ENCODE results near the gene RXRB.
A peak's percentile ranks its signal among the peaks of the same experiment; 100 is the strongest.

The RXRB gene

DNA sequence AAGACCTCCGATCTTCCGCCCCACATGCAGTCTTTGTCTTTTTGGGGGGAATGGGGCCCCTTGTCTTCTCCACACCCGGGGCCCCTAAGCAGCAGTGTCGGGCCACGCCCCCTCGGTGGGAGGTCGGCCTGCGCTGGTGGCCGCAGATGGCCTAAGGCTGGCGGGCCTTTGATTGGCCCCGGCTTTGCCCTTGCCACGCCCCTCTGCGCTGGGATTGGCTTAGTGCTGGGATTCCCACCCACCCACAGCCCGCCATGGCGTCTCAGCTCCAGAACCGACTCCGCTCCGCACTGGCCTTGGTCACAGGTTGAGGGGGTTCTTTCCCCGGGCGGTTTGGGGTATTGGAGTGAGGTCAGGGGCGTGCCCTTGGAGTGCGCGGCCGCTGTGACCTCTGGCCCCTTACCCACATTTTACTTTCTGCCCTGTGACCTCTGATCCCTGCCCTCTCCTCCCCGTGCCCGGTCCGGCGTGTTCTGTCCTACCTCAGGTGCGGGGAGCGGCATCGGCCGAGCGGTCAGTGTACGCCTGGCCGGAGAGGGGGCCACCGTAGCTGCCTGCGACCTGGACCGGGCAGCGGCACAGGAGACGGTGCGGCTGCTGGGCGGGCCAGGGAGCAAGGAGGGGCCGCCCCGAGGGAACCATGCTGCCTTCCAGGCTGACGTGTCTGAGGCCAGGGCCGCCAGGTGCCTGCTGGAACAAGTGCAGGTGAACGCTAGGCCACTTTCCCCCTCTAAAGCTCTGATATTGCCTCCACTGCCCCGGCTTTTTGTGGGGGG, 4.1 kb upstream of the RXRB start, which contains the start of gene HSD17B8:
Gene HSD17B8, plus strand, starts transcription at position 241 of the 776 bp plus-strand sequence. Its CDS starts 14 bp downstream, at position 255.
- Histone ChIP-seq H3K36me3 (ENCODE audit: insufficient read depth, low read length) (peaks cover 14% of the 10 kb centered on the region; the same call in 1 of the 2 replicates), H3K79me2 (ENCODE audit: insufficient read depth, low read length) (peaks cover 60% of the 10 kb centered on the region), H4K20me1 (ENCODE audit: insufficient read depth, low read length, poor library complexity, severe bottlenecking) (peaks cover 27% of the 10 kb centered on the region), H3K9ac (ENCODE audit: low read depth, low read length, poor library complexity, severe bottlenecking) (peak within 1 kb of the TSS; percentile 79), H3K9me2 (replicated peaks; ENCODE audit: low read depth, low read length) (no peaks in the 10 kb centered on the region), H3K4me1 (ENCODE audit: insufficient read depth, low read length, poor library complexity, severe bottlenecking) (peaks cover 53% of the 10 kb centered on the region), H3K4me2 (ENCODE audit: low read depth, low read length, poor library complexity, severe bottlenecking) (peak within 1 kb of the TSS; percentile 83), H3K4me3 (ENCODE audit: low read length, poor library complexity, severe bottlenecking) (peak within 1 kb of the TSS; percentile 95), H3K9me3 (ENCODE audit: insufficient read depth, low read depth, low read length) (no peaks in the 10 kb centered on the region), H3K27me3 (ENCODE audit: insufficient read depth, low read length, poor library complexity, severe bottlenecking) (no peaks in the 10 kb centered on the region), H3F3A (ENCODE audit: low read depth) (0 out of 2 replicates have a peak, but pooled peaks cover 3% of the 10 kb centered on the region), H2AFZ (ENCODE audit: low read length) (peak within 1 kb of the TSS; percentile 66; the same call in 1 of the 2 replicates)
- TF ChIP-seq EZH2phosphoT487 (IDR thresholded peaks at IDR 0.05; ENCODE audit: borderline replicate concordance): no peak
- TF ChIP-seq, protein P1, sequence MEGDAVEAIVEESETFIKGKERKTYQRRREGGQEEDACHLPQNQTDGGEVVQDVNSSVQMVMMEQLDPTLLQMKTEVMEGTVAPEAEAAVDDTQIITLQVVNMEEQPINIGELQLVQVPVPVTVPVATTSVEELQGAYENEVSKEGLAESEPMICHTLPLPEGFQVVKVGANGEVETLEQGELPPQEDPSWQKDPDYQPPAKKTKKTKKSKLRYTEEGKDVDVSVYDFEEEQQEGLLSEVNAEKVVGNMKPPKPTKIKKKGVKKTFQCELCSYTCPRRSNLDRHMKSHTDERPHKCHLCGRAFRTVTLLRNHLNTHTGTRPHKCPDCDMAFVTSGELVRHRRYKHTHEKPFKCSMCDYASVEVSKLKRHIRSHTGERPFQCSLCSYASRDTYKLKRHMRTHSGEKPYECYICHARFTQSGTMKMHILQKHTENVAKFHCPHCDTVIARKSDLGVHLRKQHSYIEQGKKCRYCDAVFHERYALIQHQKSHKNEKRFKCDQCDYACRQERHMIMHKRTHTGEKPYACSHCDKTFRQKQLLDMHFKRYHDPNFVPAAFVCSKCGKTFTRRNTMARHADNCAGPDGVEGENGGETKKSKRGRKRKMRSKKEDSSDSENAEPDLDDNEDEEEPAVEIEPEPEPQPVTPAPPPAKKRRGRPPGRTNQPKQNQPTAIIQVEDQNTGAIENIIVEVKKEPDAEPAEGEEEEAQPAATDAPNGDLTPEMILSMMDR (conservative IDR thresholded peaks at IDR 0.05; ENCODE audit: low read length): no peak

DNA sequence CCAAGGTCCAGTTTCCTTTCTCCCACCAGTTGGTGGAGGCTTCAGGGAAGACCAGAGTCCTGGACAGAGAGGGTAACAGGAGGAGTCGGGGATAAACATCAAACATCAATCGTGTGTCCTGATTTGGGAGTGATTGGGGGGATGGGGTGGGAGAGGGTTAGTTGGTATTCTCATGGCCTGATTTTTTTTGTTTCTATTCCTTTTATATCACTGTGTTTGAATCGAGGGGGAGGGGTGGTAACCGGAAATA, 3.6 kb upstream of the RXRB start:
- TF ChIP-seq, protein P1 (conservative IDR thresholded peaks at IDR 0.05; ENCODE audit: low read length): no peak
- no peak for TF ChIP-seq EZH2phosphoT487 (IDR thresholded peaks at IDR 0.05; ENCODE audit: borderline replicate concordance)
- Histone ChIP-seq H3K36me3 (ENCODE audit: insufficient read depth, low read length) (peaks cover 14% of the 10 kb centered on the region; the same call in 1 of the 2 replicates), H3K27me3 (ENCODE audit: insufficient read depth, low read length, poor library complexity, severe bottlenecking) (no peaks in the 10 kb centered on the region), H2AFZ (ENCODE audit: low read length) (no peak overlapping the region), H3K4me2 (ENCODE audit: low read depth, low read length, poor library complexity, severe bottlenecking) (peak overlapping the region; percentile 83), H4K20me1 (ENCODE audit: insufficient read depth, low read length, poor library complexity, severe bottlenecking) (peaks cover 32% of the 10 kb centered on the region), H3F3A (ENCODE audit: low read depth) (0 out of 2 replicates have a peak, but pooled peaks cover 3% of the 10 kb centered on the region), H3K9ac (ENCODE audit: low read depth, low read length, poor library complexity, severe bottlenecking) (peak overlapping the region; percentile 79), H3K79me2 (ENCODE audit: insufficient read depth, low read length) (peaks cover 63% of the 10 kb centered on the region), H3K9me2 (replicated peaks; ENCODE audit: low read depth, low read length) (no peaks in the 10 kb centered on the region), H3K4me1 (ENCODE audit: insufficient read depth, low read length, poor library complexity, severe bottlenecking) (peaks cover 56% of the 10 kb centered on the region), H3K9me3 (ENCODE audit: insufficient read depth, low read depth, low read length) (no peaks in the 10 kb centered on the region), H3K4me3 (ENCODE audit: low read length, poor library complexity, severe bottlenecking) (peak overlapping the region; percentile 95)

DNA sequence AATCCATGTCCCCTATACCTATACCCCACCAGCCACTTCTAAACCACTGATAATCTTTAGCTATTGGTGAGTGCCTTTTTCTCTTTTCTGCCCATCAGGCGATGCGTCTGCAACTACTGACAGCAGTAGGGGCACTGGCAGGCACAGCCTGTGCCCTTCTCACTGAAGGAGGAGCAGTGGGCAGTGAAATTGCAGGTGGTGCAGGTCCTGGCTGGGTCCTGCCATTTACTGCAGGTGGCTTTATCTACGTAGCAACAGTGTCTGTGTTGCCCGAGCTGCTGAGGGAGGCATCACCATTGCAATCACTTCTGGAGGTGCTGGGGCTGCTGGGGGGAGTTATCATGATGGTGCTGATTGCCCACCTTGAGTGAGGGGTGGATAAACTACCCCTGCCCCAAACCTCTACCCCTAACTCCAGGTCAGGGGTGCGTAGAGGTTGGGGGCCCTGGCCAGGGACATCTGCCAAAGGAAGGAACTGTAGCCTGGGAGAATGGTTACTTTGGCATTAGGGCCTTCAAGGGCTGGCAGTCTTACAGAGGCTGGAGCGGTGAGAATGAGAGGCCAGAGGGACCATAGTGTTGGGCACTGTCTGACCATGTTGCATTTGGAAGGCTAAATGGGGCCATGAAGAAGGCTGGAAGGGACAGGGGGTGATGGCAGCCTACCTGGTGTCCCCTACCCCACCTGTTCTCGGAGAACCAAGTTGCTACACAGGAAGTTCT, 3.1 kb upstream of the RXRB start:
- Histone ChIP-seq H3K4me3 (ENCODE audit: low read length, poor library complexity, severe bottlenecking) (peak overlapping the region; percentile 95), H3K4me1 (ENCODE audit: insufficient read depth, low read length, poor library complexity, severe bottlenecking) (peaks cover 56% of the 10 kb centered on the region), H3K79me2 (ENCODE audit: insufficient read depth, low read length) (peaks cover 63% of the 10 kb centered on the region)

More for the DNA sequence above, 3.1 kb upstream of the RXRB start:
- TF ChIP-seq, protein P1 (conservative IDR thresholded peaks at IDR 0.05; ENCODE audit: low read length): no peak
- no peak for TF ChIP-seq EZH2phosphoT487 (IDR thresholded peaks at IDR 0.05; ENCODE audit: borderline replicate concordance)
- H3K4me2 ChIP-seq (ENCODE audit: low read depth, low read length, poor library complexity, severe bottlenecking): peak overlapping the region; percentile 98
- no peak overlapping the region for H2AFZ ChIP-seq (ENCODE audit: low read length)
- no peaks in the 10 kb centered on the region for H3K9me3 ChIP-seq (ENCODE audit: insufficient read depth, low read depth, low read length)
- peak overlapping the region; percentile 79 for H3K9ac ChIP-seq (ENCODE audit: low read depth, low read length, poor library complexity, severe bottlenecking)
- peaks cover 14% of the 10 kb centered on the region; the same call in 1 of the 2 replicates for H3K36me3 ChIP-seq (ENCODE audit: insufficient read depth, low read length)
- H3F3A ChIP-seq (ENCODE audit: low read depth): 0 out of 2 replicates have a peak, but pooled peaks cover 3% of the 10 kb centered on the region
- H4K20me1 ChIP-seq (ENCODE audit: insufficient read depth, low read length, poor library complexity, severe bottlenecking): peaks cover 36% of the 10 kb centered on the region
- no peaks in the 10 kb centered on the region for H3K9me2 ChIP-seq (replicated peaks; ENCODE audit: low read depth, low read length)
- no peaks in the 10 kb centered on the region for H3K27me3 ChIP-seq (ENCODE audit: insufficient read depth, low read length, poor library complexity, severe bottlenecking)
